Ishikawa (cell line): ENCODE data around the gene DNAH6.

Experiments
- CEBPB ChIP-seq: IDR thresholded peaks from 2 replicates; pipeline ENCODE4 v1.6.1; 2012
- CREB1 ChIP-seq: IDR thresholded peaks from 2 replicates; pipeline ENCODE4 v1.6.1; 2012; ENCODE audit warnings: low read depth
- EP300 ChIP-seq: IDR thresholded peaks from 2 replicates; pipeline ENCODE4 v1.6.1; 2012; ENCODE audit warnings: borderline replicate concordance
- FOXM1 ChIP-seq: IDR thresholded peaks from 2 replicates; pipeline ENCODE4 v1.6.1; 2012; ENCODE audit warnings: low read depth, borderline replicate concordance
- MAX ChIP-seq: IDR thresholded peaks from 2 replicates; pipeline ENCODE4 v1.6.1; 2012
- RAD21 ChIP-seq: IDR thresholded peaks from 2 replicates; pipeline ENCODE4 v1.6.1; 2012; ENCODE audit warnings: low read depth
- REST ChIP-seq: IDR thresholded peaks from 2 replicates; pipeline ENCODE4 v1.6.1; 2012; ENCODE audit warnings: low read depth, mild to moderate bottlenecking
- TAF1 ChIP-seq: IDR thresholded peaks from 2 replicates; pipeline ENCODE4 v1.6.1; 2012; ENCODE audit warnings: low read depth, mild to moderate bottlenecking
- TCF12 ChIP-seq: IDR thresholded peaks from 2 replicates; pipeline ENCODE4 v1.6.1; 2012; ENCODE audit warnings: low read depth
- TEAD4 ChIP-seq: IDR thresholded peaks from 2 replicates; pipeline ENCODE4 v1.6.1; 2012
- ZBTB7A ChIP-seq: IDR thresholded peaks from 2 replicates; pipeline ENCODE4 v1.6.1; 2012; ENCODE audit warnings: low read depth

GRCh38 chr2:84498150-84498799, 18.0 kb upstream of the DNAH6 start:
- TF ChIP-seq REST (no peak), EP300 (no peak), RAD21 (no peak), MAX (no peak), CREB1 (no peak), TCF12 (no peak), ZBTB7A (no peak), TAF1 (no peak), CEBPB (no peak), FOXM1 (no peak), TEAD4 (no peak)
